ENCODE measurements around the gene GLT1D1.

DNA sequence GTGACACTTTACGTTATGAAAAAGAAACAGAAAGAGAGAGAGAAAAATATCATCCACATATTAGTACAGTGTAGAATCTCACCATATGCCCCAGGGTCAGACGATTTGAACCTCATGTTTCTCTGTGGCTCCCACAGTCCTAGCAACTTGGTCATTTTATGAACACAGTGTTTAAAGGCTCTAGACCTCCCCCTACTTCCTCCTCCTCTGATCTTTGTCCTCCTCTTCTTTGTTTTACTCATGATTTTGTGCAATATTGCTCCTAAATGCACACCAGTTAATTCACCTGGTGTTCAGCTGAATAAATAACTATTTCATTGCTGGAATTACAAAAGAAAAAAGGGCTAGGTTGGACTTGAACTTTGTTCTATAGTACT is 18.2 kb downstream of the GLT1D1 start:
- TF ChIP-seq, protein P1, sequence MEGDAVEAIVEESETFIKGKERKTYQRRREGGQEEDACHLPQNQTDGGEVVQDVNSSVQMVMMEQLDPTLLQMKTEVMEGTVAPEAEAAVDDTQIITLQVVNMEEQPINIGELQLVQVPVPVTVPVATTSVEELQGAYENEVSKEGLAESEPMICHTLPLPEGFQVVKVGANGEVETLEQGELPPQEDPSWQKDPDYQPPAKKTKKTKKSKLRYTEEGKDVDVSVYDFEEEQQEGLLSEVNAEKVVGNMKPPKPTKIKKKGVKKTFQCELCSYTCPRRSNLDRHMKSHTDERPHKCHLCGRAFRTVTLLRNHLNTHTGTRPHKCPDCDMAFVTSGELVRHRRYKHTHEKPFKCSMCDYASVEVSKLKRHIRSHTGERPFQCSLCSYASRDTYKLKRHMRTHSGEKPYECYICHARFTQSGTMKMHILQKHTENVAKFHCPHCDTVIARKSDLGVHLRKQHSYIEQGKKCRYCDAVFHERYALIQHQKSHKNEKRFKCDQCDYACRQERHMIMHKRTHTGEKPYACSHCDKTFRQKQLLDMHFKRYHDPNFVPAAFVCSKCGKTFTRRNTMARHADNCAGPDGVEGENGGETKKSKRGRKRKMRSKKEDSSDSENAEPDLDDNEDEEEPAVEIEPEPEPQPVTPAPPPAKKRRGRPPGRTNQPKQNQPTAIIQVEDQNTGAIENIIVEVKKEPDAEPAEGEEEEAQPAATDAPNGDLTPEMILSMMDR (IDR thresholded peaks at IDR 0.05), result no peak
- no peak for TF ChIP-seq POLR2A (IDR thresholded peaks at IDR 0.05)
